GM21526 (cell line): ENCODE measurements around the gene RBM3.

Experiments
- ATAC-seq: cut with Tn5 transposase; IDR thresholded peaks from one replicate; pipeline ENCODE4 v1.9.1; 2021; ENCODE audit warnings: moderate library complexity; ENCODE audit not compliant: unreplicated experiment, low FRiP score

RBM3 gene

GRCh38 chrX:48613502-48614160, 39.3 kb downstream of the RBM3 start:
- ATAC-seq = no peak

GRCh38 chrX:48616576-48616975, 42.3 kb downstream of the RBM3 start:
- no peak for ATAC-seq

- ATAC-seq = no peak
These were observed 43.5 kb downstream of the RBM3 start for GRCh38 chrX:48617542-48618340.

GRCh38 chrX:48626401-48627298, 52.4 kb downstream of the RBM3 start:
- no peak for ATAC-seq
